SJSA1 (cell line): ENCODE measurements around the gene RCCD1. TPM values are rescaled to one million over a fixed set of nuclear protein-coding genes. Genes with fewer than 3 reads are reported as not detected.

ENCODE experiments used
- DNase-seq, 2 experiments: peaks; one replicate each; pipeline ENCODE4 v3.0.0-alpha.2; 2015 to 2020; ENCODE audit warnings: low spot score in 2 of 2, low read depth in 1 of 2
- H3K27ac ChIP-seq: fragments of 250-450 bp; sonication (Bioruptor Pico); 2 replicates; pipeline ENCODE4 v1.5.1; 2020; ENCODE audit warnings: mild to moderate bottlenecking, moderate library complexity
- H3K27me3 ChIP-seq: fragments of 250-450 bp; sonication (Bioruptor Pico); replicated peaks from 2 replicates; pipeline ENCODE4 v1.5.1; 2020; ENCODE audit warnings: mild to moderate bottlenecking, moderate library complexity
- H3K36me3 ChIP-seq: fragments of 250-450 bp; sonication (Bioruptor Pico); 2 replicates; pipeline ENCODE4 v1.5.1; 2020; ENCODE audit warnings: mild to moderate bottlenecking
- H3K4me1 ChIP-seq: fragments of 250-450 bp; sonication (Bioruptor Pico); replicated peaks from 2 replicates; pipeline ENCODE4 v1.6.1; 2021; ENCODE audit warnings: mild to moderate bottlenecking
- H3K4me3 ChIP-seq: fragments of 250-450 bp; sonication (Bioruptor Pico); 2 replicates; pipeline ENCODE4 v1.5.1; 2020; ENCODE audit warnings: mild to moderate bottlenecking
- H3K9me3 ChIP-seq: fragments of 250-450 bp; sonication (Bioruptor Pico); replicated peaks from 2 replicates; pipeline ENCODE4 v1.5.1; 2020; ENCODE audit warnings: mild to moderate bottlenecking
- total RNA-seq: library from RNA; depleted of rRNA; stranded (reverse); fragments of >200 nt; shearing (Covaris generic); gene quantifications from 2 replicates; pipeline ENCODE4 v1.2.3, GENCODE V29; 2014

RCCD1 gene
- total RNA-seq, 1 experiment from 2014 or later: 31.2 TPM

GRCh38 chr15:90942354-90943120, 12.1 kb upstream of the RCCD1 start:
- Histone ChIP-seq H3K4me3 (no peak overlapping the region), H3K27me3 (no peaks in the 10 kb centered on the region), H3K9me3 (no peaks in the 10 kb centered on the region), H3K4me1 (no peaks in the 10 kb centered on the region), H3K36me3 (peaks cover 85% of the 10 kb centered on the region), H3K27ac (no peak overlapping the region)
- no peak for DNase-seq

DNA sequence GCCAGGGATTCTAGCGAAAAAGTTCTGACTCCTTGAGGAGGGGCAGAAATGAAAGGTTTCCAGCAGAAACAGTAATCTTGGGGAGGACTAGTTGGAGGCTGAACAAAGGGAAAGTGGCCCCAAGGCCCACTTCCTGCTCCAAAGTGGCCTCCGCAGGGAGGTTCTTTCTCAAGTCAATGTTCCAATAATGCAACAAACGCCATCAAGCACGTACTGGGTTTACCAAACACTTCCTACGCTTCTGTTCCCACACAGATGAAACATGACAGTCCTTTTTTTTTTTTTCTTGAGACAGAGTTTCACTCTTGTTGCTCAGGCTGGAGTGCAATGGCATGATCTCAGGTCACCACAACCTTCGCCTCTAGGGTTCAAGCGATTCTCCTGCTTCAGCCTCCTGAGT, 9.6 kb upstream of the RCCD1 start:
- no peak overlapping the region for H3K27ac ChIP-seq
- H3K9me3 ChIP-seq: no peaks in the 10 kb centered on the region
- peaks cover 84% of the 10 kb centered on the region for H3K36me3 ChIP-seq
- no peaks in the 10 kb centered on the region for H3K27me3 ChIP-seq
- DNase-seq: no peak
- H3K4me1 ChIP-seq: no peaks in the 10 kb centered on the region
- H3K4me3 ChIP-seq: no peak overlapping the region

DNA sequence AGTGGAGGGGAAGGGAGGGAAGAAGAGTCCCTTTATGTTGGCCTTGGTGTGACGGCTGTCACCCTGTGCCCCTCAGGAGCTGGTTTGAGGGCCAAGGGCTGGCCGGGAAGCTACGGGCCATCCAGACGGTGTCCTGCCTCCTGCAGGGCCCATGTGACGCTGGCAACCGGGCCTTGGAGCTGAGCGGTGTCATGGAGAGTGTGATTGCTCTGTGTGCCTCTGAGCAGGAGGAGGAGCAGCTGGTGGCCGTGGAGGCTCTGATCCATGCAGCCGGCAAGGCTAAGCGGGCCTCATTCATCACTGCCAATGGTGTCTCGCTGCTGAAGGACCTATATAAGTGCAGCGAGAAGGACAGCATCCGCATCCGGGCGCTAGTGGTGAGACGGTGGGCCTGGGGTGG, 8.1 kb upstream of the RCCD1 start:
- no peak for DNase-seq
- peaks cover 83% of the 10 kb centered on the region for H3K36me3 ChIP-seq
- H3K9me3 ChIP-seq: no peaks in the 10 kb centered on the region
- H3K4me1 ChIP-seq: no peaks in the 10 kb centered on the region
- H3K4me3 ChIP-seq: no peak overlapping the region
- no peaks in the 10 kb centered on the region for H3K27me3 ChIP-seq
- no peak overlapping the region for H3K27ac ChIP-seq

- H3K4me1 ChIP-seq: no peaks in the 10 kb centered on the region
- H3K27me3 ChIP-seq: no peaks in the 10 kb centered on the region
- DNase-seq: no peak
- H3K27ac ChIP-seq: no peak overlapping the region
- no peaks in the 10 kb centered on the region for H3K9me3 ChIP-seq
- H3K4me3 ChIP-seq: no peak overlapping the region
- H3K36me3 ChIP-seq: peaks cover 85% of the 10 kb centered on the region
Measured at GRCh38 chr15:90946941-90947576, 7.6 kb upstream of the RCCD1 start.

DNA sequence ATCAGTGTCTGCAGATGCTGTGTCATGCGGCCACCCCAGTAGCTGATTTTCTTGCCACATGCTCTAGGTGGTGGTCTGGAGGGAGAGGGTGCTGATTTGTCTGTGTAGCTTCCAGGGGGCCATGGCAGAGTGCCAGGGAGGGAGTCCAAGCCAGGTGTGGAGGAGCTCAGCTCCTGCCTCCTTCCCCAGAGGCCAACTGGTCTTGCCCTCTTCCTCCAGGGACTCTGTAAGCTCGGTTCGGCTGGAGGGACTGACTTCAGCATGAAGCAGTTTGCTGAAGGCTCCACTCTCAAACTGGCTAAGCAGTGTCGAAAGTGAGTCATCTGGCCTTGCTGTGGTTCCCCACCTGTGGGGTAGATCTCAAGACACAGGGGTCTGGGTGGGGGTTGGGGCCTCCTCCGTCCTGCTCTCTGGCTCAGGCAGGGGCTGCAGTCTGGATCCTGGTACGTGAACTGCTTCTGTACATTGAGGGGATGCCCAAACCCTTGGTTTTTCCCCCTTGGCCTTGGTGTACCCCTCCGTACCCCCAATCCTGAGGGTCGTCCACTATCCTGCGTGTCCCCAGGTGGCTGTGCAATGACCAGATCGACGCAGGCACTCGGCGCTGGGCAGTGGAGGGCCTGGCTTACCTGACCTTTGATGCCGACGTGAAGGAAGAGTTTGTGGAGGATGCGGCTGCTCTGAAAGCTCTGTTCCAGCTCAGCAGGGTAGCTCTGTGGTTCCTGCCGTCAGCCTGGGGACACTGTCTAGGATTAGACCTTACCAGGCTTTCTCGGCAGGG, 6.9 kb upstream of the RCCD1 start:
- H3K27me3 ChIP-seq: no peaks in the 10 kb centered on the region
- H3K9me3 ChIP-seq: no peaks in the 10 kb centered on the region
- H3K4me1 ChIP-seq: no peaks in the 10 kb centered on the region
- H3K4me3 ChIP-seq: no peak overlapping the region
- peaks cover 82% of the 10 kb centered on the region for H3K36me3 ChIP-seq
- no peak overlapping the region for H3K27ac ChIP-seq
- no peak for DNase-seq

GRCh38 chr15:90948506-90948905, 6.2 kb upstream of the RCCD1 start:
- H3K36me3 ChIP-seq: peaks cover 82% of the 10 kb centered on the region
- no peak for DNase-seq
- H3K27ac ChIP-seq: no peak overlapping the region
- no peak overlapping the region for H3K4me3 ChIP-seq
- H3K27me3 ChIP-seq: no peaks in the 10 kb centered on the region
- no peaks in the 10 kb centered on the region for H3K4me1 ChIP-seq
- H3K9me3 ChIP-seq: no peaks in the 10 kb centered on the region

GRCh38 chr15:90949979-90950675, 4.6 kb upstream of the RCCD1 start:
- no peaks in the 10 kb centered on the region for H3K4me1 ChIP-seq
- no peaks in the 10 kb centered on the region for H3K27me3 ChIP-seq
- peaks cover 78% of the 10 kb centered on the region for H3K36me3 ChIP-seq
- H3K27ac ChIP-seq: no peak overlapping the region
- DNase-seq: no peak
- H3K4me3 ChIP-seq: no peak overlapping the region
- no peaks in the 10 kb centered on the region for H3K9me3 ChIP-seq

- Histone ChIP-seq H3K27ac (no peak overlapping the region), H3K9me3 (no peaks in the 10 kb centered on the region), H3K27me3 (no peaks in the 10 kb centered on the region), H3K4me3 (no peak overlapping the region), H3K4me1 (no peaks in the 10 kb centered on the region; the same call in 1 of the 2 replicates), H3K36me3 (peaks cover 74% of the 10 kb centered on the region)
- no peak for DNase-seq
Measured at GRCh38 chr15:90950676-90951075, 4.0 kb upstream of the RCCD1 start.

- no peaks in the 10 kb centered on the region for H3K9me3 ChIP-seq
Measured at GRCh38 chr15:90952901-90953677, 1.6 kb upstream of the RCCD1 start.

DNA sequence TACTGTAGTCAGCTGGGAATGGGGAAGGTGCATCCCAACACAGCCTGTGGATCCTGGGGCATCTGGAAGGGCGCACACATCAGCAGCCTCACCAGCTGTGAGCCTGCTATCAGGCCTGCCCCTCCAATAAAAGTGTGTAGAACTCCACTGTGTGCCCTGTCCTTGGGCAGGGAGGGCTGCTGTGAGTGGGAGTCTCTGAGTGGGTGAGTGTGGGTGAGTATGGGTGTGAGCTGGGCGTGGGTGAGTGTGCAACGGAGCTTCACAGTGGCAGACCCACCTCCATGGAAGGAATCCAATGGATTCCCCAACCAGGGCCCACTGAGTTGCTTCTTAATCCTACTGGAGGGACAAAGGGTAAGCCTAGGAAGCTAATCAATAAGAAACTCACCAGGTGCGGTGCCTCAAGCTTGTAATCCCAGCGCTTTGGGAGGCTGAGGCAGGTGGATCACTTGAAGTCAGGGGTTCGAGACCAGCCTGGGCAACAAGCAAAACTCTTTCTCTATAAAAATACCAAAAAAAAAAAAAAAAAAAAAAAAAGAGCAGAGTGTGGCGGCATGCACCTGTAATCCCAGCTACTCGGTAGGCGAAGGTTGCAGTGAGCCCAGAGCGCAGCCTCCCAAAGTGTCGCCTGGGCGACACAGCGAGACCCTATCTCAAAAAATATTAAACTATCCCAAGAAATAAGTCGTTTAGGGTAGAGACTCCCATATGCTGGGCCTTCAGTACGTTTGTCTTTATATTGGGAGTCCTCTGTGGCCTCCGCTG, 555 bp upstream of the RCCD1 start:
- H3K4me3 ChIP-seq: peak overlapping the region; percentile 56
- peaks cover 11% of the 10 kb centered on the region for H3K4me1 ChIP-seq
- no peaks in the 10 kb centered on the region for H3K9me3 ChIP-seq
- peaks cover 65% of the 10 kb centered on the region for H3K36me3 ChIP-seq
- no peak overlapping the region for H3K27ac ChIP-seq
- H3K27me3 ChIP-seq: no peaks in the 10 kb centered on the region
- no peak for DNase-seq

More at GRCh38 chr15:90952901-90953677, 1.6 kb upstream of the RCCD1 start:
- H3K4me1 ChIP-seq: peaks cover 11% of the 10 kb centered on the region
- DNase-seq: no peak
- peaks cover 71% of the 10 kb centered on the region for H3K36me3 ChIP-seq
- H3K27ac ChIP-seq: no peak overlapping the region
- no peaks in the 10 kb centered on the region for H3K27me3 ChIP-seq
- H3K4me3 ChIP-seq: no peak overlapping the region

- H3K4me1 ChIP-seq: peaks cover 11% of the 10 kb centered on the region
- no peaks in the 10 kb centered on the region for H3K27me3 ChIP-seq
- peaks cover 59% of the 10 kb centered on the region for H3K36me3 ChIP-seq
- peak overlapping the region; percentile 56 for H3K4me3 ChIP-seq
- peak overlapping the region; percentile 98 for H3K27ac ChIP-seq
- no peak for DNase-seq
- H3K9me3 ChIP-seq: no peaks in the 10 kb centered on the region
Measured at GRCh38 chr15:90955624-90956273, 1.1 kb downstream of the RCCD1 start.
